Thoracic aorta (tissue), 2 donors: ENCODE measurements around the gene PTN. TPM values are rescaled to one million over a fixed set of nuclear protein-coding genes. Genes with fewer than 3 reads are reported as not detected.
"Not testable (repeated sequence)": the region's sequence is repeated elsewhere in the genome, so short reads cannot be mapped to it uniquely, and the experiment has no call there.

ENCODE experiments used
- ATAC-seq: fragments of 150-250 bp; one replicate; pipeline ENCODE4 v1.8.0; 2017; ENCODE audit warnings: low read depth; ENCODE audit not compliant: insufficient number of reproducible peaks, low FRiP score
- DNase-seq: peaks from one replicate; pipeline ENCODE4 v3.0.0-alpha.2; 2020; ENCODE audit warnings: low spot score
- H3K27ac ChIP-seq, 2 donors: fragments of 200-600 bp; sonication (generic); 1 replicate in 1 of 2; 2 replicates in 1 of 2; pipeline ENCODE4 v1.5.1; 2016; ENCODE audit warnings: mild to moderate bottlenecking in 2 of 2, moderate library complexity in 2 of 2
- H3K27me3 ChIP-seq: fragments of 200-600 bp; sonication (generic); replicated peaks from 2 replicates; pipeline ENCODE4 v1.6.0; 2016; ENCODE audit warnings: mild to moderate bottlenecking; ENCODE audit not compliant: insufficient read depth
- H3K36me3 ChIP-seq: fragments of 200-600 bp; sonication (generic); one replicate; pipeline ENCODE4 v1.5.1; 2016
- H3K4me1 ChIP-seq, 2 donors: fragments of 200-600 bp; sonication (generic); 1 replicate in 1 of 2; 2 replicates in 1 of 2; pipeline versions ENCODE4 v1.5.1 to v1.6.0; 2016; ENCODE audit warnings: low read depth in 2 of 2, mild to moderate bottlenecking in 1 of 2; ENCODE audit not compliant: control insufficient read depth in 1 of 2
- H3K4me3 ChIP-seq: fragments of 200-600 bp; sonication (generic); 2 replicates; pipeline ENCODE4 v1.5.1; 2016; ENCODE audit warnings: mild to moderate bottlenecking
- H3K9me3 ChIP-seq: fragments of 200-600 bp; sonication (generic); 2 replicates; pipeline ENCODE4 v1.5.1; 2016
- total RNA-seq, 2 donors: library from RNA; depleted of rRNA; stranded (reverse); fragments of >200 nt; gene quantifications; one replicate each; pipeline versions ENCODE4 v1.1.0 to v1.2.3, GENCODE V29; 2016
- TF ChIP-seq, protein P1 (sequence below): fragments of 200-600 bp; sonication (generic); IDR thresholded peaks from one replicate; pipeline ENCODE4 v1.5.1; 2019; ENCODE audit warnings: antibody characterized with exemption

Gene PTN
- total RNA-seq, 2 donors from 2014 or later: 4.7 to 12.5 TPM

DNA sequence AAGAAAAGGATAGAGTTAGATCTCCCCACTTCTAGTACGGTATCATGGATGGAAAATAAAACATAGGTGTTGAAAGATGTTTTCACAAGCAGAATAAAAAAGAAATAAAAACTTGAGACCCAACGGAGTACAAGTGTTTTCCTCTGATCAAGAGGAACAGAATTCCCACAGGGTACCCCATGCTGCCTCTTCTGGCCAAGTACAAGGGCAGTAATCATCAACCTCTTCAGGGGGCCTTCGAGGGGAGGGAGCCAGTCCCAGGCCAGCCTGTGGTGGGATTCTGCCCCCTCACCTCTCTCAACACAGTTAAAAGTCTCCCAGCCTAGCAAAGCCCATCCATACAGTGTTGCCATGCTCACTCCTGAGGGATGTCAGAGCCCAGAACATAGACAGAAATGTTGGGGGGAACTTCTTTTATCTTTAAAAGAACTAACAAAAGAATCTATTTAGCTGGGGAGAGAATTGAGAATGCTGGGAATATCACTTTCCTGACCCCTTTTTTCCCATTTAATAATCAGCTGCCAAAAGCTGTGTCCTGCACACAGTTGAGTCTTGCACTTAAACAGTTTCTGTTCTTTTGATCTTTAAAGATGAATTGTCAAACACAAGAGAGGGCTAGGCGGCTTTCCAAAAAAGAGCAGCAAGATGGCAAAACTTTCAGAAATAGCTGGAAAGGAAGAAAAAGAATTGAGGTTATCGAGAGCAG is 101.7 kb downstream of the PTN start:
- Histone ChIP-seq H3K27me3 (no peaks in the 10 kb centered on the region), H3K4me3 (no peak overlapping the region), H3K9me3 (no peaks in the 10 kb centered on the region), H3K27ac (no peak overlapping the region), H3K4me1 (no peaks in the 10 kb centered on the region), H3K36me3 (no peaks in the 10 kb centered on the region)
- TF ChIP-seq, protein P1, sequence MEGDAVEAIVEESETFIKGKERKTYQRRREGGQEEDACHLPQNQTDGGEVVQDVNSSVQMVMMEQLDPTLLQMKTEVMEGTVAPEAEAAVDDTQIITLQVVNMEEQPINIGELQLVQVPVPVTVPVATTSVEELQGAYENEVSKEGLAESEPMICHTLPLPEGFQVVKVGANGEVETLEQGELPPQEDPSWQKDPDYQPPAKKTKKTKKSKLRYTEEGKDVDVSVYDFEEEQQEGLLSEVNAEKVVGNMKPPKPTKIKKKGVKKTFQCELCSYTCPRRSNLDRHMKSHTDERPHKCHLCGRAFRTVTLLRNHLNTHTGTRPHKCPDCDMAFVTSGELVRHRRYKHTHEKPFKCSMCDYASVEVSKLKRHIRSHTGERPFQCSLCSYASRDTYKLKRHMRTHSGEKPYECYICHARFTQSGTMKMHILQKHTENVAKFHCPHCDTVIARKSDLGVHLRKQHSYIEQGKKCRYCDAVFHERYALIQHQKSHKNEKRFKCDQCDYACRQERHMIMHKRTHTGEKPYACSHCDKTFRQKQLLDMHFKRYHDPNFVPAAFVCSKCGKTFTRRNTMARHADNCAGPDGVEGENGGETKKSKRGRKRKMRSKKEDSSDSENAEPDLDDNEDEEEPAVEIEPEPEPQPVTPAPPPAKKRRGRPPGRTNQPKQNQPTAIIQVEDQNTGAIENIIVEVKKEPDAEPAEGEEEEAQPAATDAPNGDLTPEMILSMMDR: no peak
- DNase-seq (no peak), ATAC-seq (no peak)

DNA sequence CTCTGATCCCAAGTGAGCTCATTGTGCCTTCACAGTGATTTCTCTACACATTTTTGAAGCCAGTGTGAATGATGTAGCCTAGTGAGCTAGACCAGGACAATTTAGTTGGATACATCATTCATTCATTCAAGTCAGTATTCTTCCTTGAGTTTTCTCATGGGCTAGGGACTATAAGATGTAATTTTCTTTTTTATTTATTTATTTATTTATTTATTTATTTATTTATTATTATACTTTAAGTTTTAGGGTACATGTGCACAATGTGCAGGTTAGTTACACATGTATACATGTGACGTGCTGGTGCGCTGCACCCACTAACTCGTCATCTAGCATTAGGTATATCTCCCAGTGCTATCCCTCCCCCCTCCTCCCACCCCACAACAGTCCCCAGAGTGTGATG is 104.3 kb downstream of the PTN start:
- H3K27ac ChIP-seq, H3K4me3 ChIP-seq, H3K27me3 ChIP-seq, H3K4me1 ChIP-seq, ATAC-seq, H3K36me3 ChIP-seq, H3K9me3 ChIP-seq, DNase-seq: not testable (repeated sequence)

DNA sequence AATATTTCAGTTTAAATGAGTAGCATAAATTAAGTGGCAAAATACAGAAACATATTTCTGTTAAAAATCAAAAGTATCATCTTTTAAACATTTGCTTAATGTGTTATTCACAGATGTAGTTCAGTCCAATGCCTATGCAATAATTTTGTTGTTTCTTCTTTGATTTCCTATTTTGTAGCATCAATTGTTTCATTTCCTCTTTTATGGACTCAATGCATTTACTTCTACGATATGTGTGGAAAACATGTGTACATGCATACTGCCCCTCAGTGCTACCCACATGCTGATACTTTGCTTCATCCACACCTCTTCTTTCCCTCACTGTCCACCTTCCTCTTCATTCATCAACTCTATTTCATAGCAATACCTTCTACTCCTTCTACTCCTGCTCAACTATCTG is 108.1 kb downstream of the PTN start:
- no peak overlapping the region for H3K4me3 ChIP-seq
- no peaks in the 10 kb centered on the region for H3K27me3 ChIP-seq
- H3K9me3 ChIP-seq: no peaks in the 10 kb centered on the region
- H3K27ac ChIP-seq: no peak overlapping the region
- H3K4me1 ChIP-seq: no peaks in the 10 kb centered on the region
- H3K36me3 ChIP-seq: no peaks in the 10 kb centered on the region
- DNase-seq: no peak
- TF ChIP-seq, protein P1: no peak
- no peak for ATAC-seq

DNA sequence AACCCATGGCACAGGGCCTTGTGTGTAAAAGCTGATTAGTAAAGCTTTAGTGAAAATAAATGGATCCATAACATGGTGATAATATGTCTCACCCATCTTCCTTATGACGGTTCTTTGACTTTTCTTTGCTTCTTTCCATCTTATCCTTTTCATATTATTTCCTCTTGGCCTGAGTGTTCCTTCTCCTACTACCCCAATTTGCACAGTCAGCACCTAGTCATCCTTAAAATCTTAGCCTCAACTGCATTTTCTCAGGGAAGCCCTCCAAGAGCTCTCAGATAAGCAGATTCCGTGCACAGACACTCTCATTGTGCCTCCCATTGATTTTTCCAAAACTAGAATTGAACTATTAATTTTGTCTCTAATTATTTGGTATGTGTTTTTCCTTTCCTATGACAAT is 112.4 kb downstream of the PTN start:
- Histone ChIP-seq H3K27ac (no peak overlapping the region), H3K4me3 (no peak overlapping the region), H3K9me3 (no peaks in the 10 kb centered on the region), H3K4me1 (no peaks in the 10 kb centered on the region), H3K27me3 (no peaks in the 10 kb centered on the region), H3K36me3 (no peaks in the 10 kb centered on the region)
- TF ChIP-seq, protein P1: no peak
- DNase-seq: no peak
- no peak for ATAC-seq

DNA sequence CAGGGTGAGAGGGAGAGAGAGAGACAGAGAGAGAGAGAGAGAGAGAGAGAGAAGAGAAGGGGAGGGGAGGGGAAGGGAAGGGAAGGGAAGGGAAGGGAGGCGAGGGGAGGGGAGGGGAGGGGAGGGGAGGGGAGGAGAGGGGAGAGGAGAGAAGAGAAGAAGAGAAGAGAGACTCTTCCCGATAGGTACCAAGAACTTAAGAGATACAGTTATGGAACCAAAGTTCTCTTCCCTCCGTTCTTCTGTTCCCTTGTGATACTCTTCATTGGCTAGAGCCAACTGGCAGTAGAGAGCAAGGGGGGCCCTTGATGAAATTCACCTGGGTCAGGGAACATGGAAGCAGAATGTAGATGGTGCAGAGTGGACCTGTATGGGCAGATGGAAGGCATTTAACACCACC is 122.1 kb downstream of the PTN start:
- Histone ChIP-seq H3K4me3 (no peak overlapping the region), H3K9me3 (no peaks in the 10 kb centered on the region), H3K27ac (no peak overlapping the region), H3K4me1 (no peaks in the 10 kb centered on the region), H3K36me3 (no peaks in the 10 kb centered on the region), H3K27me3 (no peaks in the 10 kb centered on the region)
- no peak for DNase-seq
- ATAC-seq: no peak
- TF ChIP-seq, protein P1: no peak

DNA sequence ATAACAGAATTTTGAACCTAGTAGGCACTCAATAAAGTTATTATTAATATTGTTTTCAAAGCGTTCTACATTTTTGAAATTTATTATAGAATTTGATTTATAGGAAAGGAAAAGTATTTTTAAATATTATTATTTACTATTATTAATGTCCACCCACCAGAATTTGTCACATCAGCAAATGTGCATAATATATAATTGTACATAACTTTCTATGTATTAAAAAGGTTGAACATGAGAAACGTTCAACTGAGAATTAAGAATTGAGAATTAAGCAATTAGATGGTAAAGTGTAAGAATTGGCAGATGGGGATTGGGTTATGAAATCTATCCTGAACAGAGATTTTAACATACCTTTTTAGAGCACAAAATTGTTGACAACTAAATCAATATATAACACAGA is 129.8 kb downstream of the PTN start:
- H3K27me3 ChIP-seq: no peaks in the 10 kb centered on the region
- no peak for ATAC-seq

More for the DNA sequence above, 129.8 kb downstream of the PTN start:
- TF ChIP-seq, protein P1: no peak
- H3K4me1 ChIP-seq: no peaks in the 10 kb centered on the region
- no peak overlapping the region for H3K27ac ChIP-seq
- no peak overlapping the region for H3K4me3 ChIP-seq
- no peak for DNase-seq
- H3K36me3 ChIP-seq: no peaks in the 10 kb centered on the region
- no peaks in the 10 kb centered on the region for H3K9me3 ChIP-seq
